GM12878 (cell line): ENCODE measurements around the gene AXIN1. TPM values are rescaled to one million over a fixed set of nuclear protein-coding genes. Genes with fewer than 3 reads are reported as not detected.

Source experiments
- ATAC-seq: fragments of 200-7000 bp; cut with Tn5 transposase; 3 replicates; pipeline ENCODE4 v1.9.1; 2020; ENCODE audit warnings: mild to moderate bottlenecking, moderate library complexity
- BruUV-seq: library from RNA; stranded (reverse); fragments of 400-500 nt; replicated peaks from 2 replicates; lab custom pipeline; 2021; lab: Mats Ljungman, UMichigan
- CTCF ChIA-PET: fragments of 300-600 bp; sonication (Branson Sonifier 250); formaldehyde crosslinking; extraction: SDS; loops from one replicate; lab custom pipeline; 2021; ENCODE audit warnings: inconsistent platforms; lab: Yijun Ruan, JAX
- POLR2A ChIA-PET: fragments of 350-600 bp; formaldehyde crosslinking; extraction: SDS; loops from one replicate; lab custom pipeline; 2021; ENCODE audit warnings: inconsistent platforms; lab: Charles Lee
- RAD21 ChIA-PET: fragments of 300-600 bp; sonication (Branson Sonifier 250); formaldehyde crosslinking; loops from one replicate; lab custom pipeline; 2023; ENCODE audit warnings: antibody characterized with exemption; ENCODE audit not compliant: unreplicated experiment; lab: Charles Lee
- SMC1A ChIA-PET: fragments of 300-600 bp; sonication (Branson Sonifier 250); formaldehyde crosslinking; loops from one replicate; lab custom pipeline; 2023; ENCODE audit not compliant: unreplicated experiment, uncharacterized antibody; lab: Charles Lee
- DNase-seq: peaks from one replicate; pipeline ENCODE4 v3.0.0-alpha.2; 2011; ENCODE audit warnings: low read depth, low spot score
- FAIRE-seq: peaks from 3 replicates; lab custom pipeline; 2011; peaks lifted over from hg19 to GRCh38; lab: Jason Lieb, UNC
- H2AFZ ChIP-seq: 2 replicates; pipeline ENCODE4 v1.6.0; 2011; ENCODE audit warnings: low read depth, low read length, control low read depth; ENCODE audit not compliant: control insufficient read depth
- H3K27ac ChIP-seq: 2 replicates; pipeline ENCODE4 v1.5.1; 2011; ENCODE audit warnings: control low read depth; ENCODE audit not compliant: control insufficient read depth, insufficient read depth
- H3K27me3 ChIP-seq, 2 experiments: replicated peaks in 1 of 2; 2 replicates each; pipeline versions ENCODE4 v1.6.0 to v1.6.1; 2011; ENCODE audit warnings: low read length in 1 of 2; ENCODE audit not compliant: control insufficient read depth in 2 of 2, insufficient read depth in 2 of 2
- H3K36me3 ChIP-seq, 2 experiments: 2 replicates each; pipeline ENCODE4 v1.5.1; 2011; ENCODE audit warnings: low read length in 1 of 2; ENCODE audit not compliant: control insufficient read depth in 2 of 2, insufficient read depth in 2 of 2
- H3K4me1 ChIP-seq: 2 replicates; pipeline ENCODE4 v1.6.1; 2011; ENCODE audit warnings: mild to moderate bottlenecking, low read length, moderate library complexity, mixed read lengths; ENCODE audit not compliant: control insufficient read depth, insufficient read depth
- H3K4me2 ChIP-seq: 2 replicates; pipeline ENCODE4 v1.6.0; 2011; ENCODE audit warnings: control low read depth; ENCODE audit not compliant: control insufficient read depth, insufficient read depth
- H3K4me3 ChIP-seq: fragments of 200-600 bp; sonication (generic); 2 replicates; pipeline ENCODE4 v1.5.1; 2016
- H3K79me2 ChIP-seq: 2 replicates; pipeline ENCODE4 v1.6.0; 2011; ENCODE audit warnings: low read length; ENCODE audit not compliant: control insufficient read depth, insufficient read depth
- H3K9ac ChIP-seq: 2 replicates; pipeline ENCODE4 v1.8.0; 2011; ENCODE audit warnings: low read length, control low read depth, mixed read lengths; ENCODE audit not compliant: control insufficient read depth, insufficient read depth
- H3K9me3 ChIP-seq: replicated peaks from 3 replicates; pipeline ENCODE4 v1.5.1; 2011; ENCODE audit warnings: mild to moderate bottlenecking, low read length; ENCODE audit not compliant: control insufficient read depth, insufficient read depth
- H4K20me1 ChIP-seq: 2 replicates; pipeline ENCODE4 v1.6.0; 2011; ENCODE audit not compliant: control insufficient read depth, insufficient read depth
- CHD1 ChIP-seq: IDR thresholded peaks from 2 replicates; pipeline ENCODE4 v1.6.1; 2012; ENCODE audit warnings: low read depth, low read length, improper control_type of control experiment
- CHD2 ChIP-seq: IDR thresholded peaks from 2 replicates; pipeline ENCODE4 v1.6.1; 2011; ENCODE audit warnings: low read depth, low read length, improper control_type of control experiment, borderline replicate concordance
- FOXM1 ChIP-seq: IDR thresholded peaks from 2 replicates; pipeline ENCODE4 v1.6.1; 2012; ENCODE audit warnings: low read depth, mild to moderate bottlenecking, inconsistent platforms, low read length, moderate library complexity
- HCFC1 ChIP-seq: fragments of 150-350 bp; IDR thresholded peaks from 2 replicates; pipeline ENCODE4 v1.6.1; 2014; ENCODE audit warnings: low read length
- JUNB ChIP-seq: IDR thresholded peaks from 2 replicates; pipeline ENCODE4 v1.6.1; 2016; ENCODE audit warnings: antibody characterized with exemption, mild to moderate bottlenecking
- MAX ChIP-seq: IDR thresholded peaks from 2 replicates; pipeline ENCODE4 v1.6.1; 2012; ENCODE audit warnings: low read depth, low read length, improper control_type of control experiment
- NKRF ChIP-seq: fragments of 450-650 bp; conservative IDR thresholded peaks from 2 replicates; pipeline ENCODE4 v1.6.1; 2017; ENCODE audit warnings: mild to moderate bottlenecking, moderate library complexity
- SMAD1 ChIP-seq: fragments of 450-650 bp; IDR thresholded peaks from 2 replicates; pipeline ENCODE4 v1.6.1; 2018; ENCODE audit warnings: mild to moderate bottlenecking, low read depth; ENCODE audit not compliant: partially characterized antibody
- SP1 ChIP-seq: IDR thresholded peaks from one replicate; pipeline ENCODE4 v1.6.1; 2011; ENCODE audit warnings: low read depth, low read length
- SRF ChIP-seq, 2 experiments: IDR thresholded peaks; 2 replicates each; pipeline ENCODE4 v1.6.1; 2011; ENCODE audit warnings: low read depth in 2 of 2, low read length in 2 of 2, mild to moderate bottlenecking in 1 of 2, moderate library complexity in 1 of 2
- TBL1XR1 ChIP-seq: IDR thresholded peaks from 2 replicates; pipeline ENCODE4 v1.6.1; 2012; ENCODE audit warnings: low read depth, low read length, improper control_type of control experiment
- WGBS: methylation state at CpG from one replicate; pipeline ENCODE4 v1.1.6; 2016; ENCODE audit warnings: low lambda C conversion rate; ENCODE audit not compliant: insufficient replicate concordance, insufficient coverage; ENCODE audit errors: missing lambda C conversion rate; 5-methylcytosine and 5-hydroxymethylcytosine counted together
- in situ Hi-C: fragments of 300-500 bp; cut with MboI; formaldehyde crosslinking; loops from 9 replicates; pipeline ENCODE4 v1.14.3; 2018; ENCODE audit warnings: mixed read lengths
- intact Hi-C: fragments of 100-400 bp; cut with micrococcal nuclease; formaldehyde crosslinking; loops from one replicate; pipeline ENCODE4 v1.14.2; 2022; ENCODE audit not compliant: unreplicated experiment
- polyA plus RNA-seq, 11 experiments: library from polyadenylated mRNA; depleted of rRNA in 4 of 11; unstranded in 6 of 11; stranded (reverse) in 5 of 11; fragments of >200 nt; fragmentation: Nextera tagmentation in 4 of 11; fragmentation: Illumina TruSeq in 1 of 11; extraction: Ambion mirVana in 4 of 11; extraction: Trizol in 1 of 11; gene quantifications; 1 replicate in 1 of 11; 2 replicates in 10 of 11; pipeline versions ENCODE4 v1.2.1 to v1.2.3, GENCODE V29; 2011 to 2016; ENCODE audit warnings: inconsistent platforms in 2 of 11, missing spikeins in 2 of 11, low read depth in 1 of 11
- total RNA-seq, 4 experiments: library from RNA; depleted of rRNA in 3 of 4; stranded (reverse); fragments of >200 nt in 3 of 4; fragmentation: Illumina TruSeq in 1 of 4; extraction: Trizol in 1 of 4; gene quantifications; 2 replicates each; pipeline versions ENCODE4 v1.2.1 to v1.2.3, GENCODE V29; 2013 to 2021

The AXIN1 gene
- total and polyA plus RNA-seq, 10 of the 15 experiments (the other 5 are each of a cell fraction or from before 2014, with no cell fraction given): 0.26 to 27.1 (median 7.7) TPM

- POLR2A ChIA-PET: no interaction called here
- no TSS peak for BruUV-seq
- intact Hi-C loops: no loop called here
Measured at GRCh38 chr16:264440-264951, 88.0 kb downstream of the AXIN1 start.

More at GRCh38 chr16:264440-264951, 88.0 kb downstream of the AXIN1 start:
- Histone ChIP-seq H3K9ac (no peak overlapping the region), H3K4me3 (no peak overlapping the region), H2AFZ (no peak overlapping the region), H3K27ac (no peak overlapping the region), H3K27me3 (no peaks in the 10 kb centered on the region), H4K20me1 (no peaks in the 10 kb centered on the region), H3K79me2 (no peaks in the 10 kb centered on the region), H3K36me3 (no peaks in the 10 kb centered on the region; a peak in 1 of 4 replicates), H3K4me1 (no peaks in the 10 kb centered on the region), H3K9me3 (no peaks in the 10 kb centered on the region), H3K4me2 (no peak overlapping the region)
- ATAC-seq (no peak), FAIRE-seq (no peak), DNase-seq (no peak)
- ChIA-PET RAD21 (no interaction called here), SMC1A (no interaction called here), CTCF (no interaction called here)
- in situ Hi-C loops: no loop called here
- TF ChIP-seq SRF (IDR thresholded peaks at IDR 0.05; ENCODE audit: low read depth in 2 of 2, low read length in 2 of 2) (no peak), CHD2 (no peak), HCFC1 (no peak), TBL1XR1 (no peak), SP1 (no peak), MAX (no peak), NKRF (no peak), JUNB (no peak), FOXM1 (no peak), CHD1 (no peak), SMAD1 (no peak)
- 79% methylated on average over 21 of the region's 23 CpGs for WGBS
